Ascending aorta (tissue), 2 donors: ENCODE data around the gene TRMT11. TPM values are rescaled to one million over a fixed set of nuclear protein-coding genes. Genes with fewer than 3 reads are reported as not detected.

ENCODE experiments used
- DNase-seq, 2 donors: peaks; one replicate each; pipeline ENCODE4 v3.0.0-alpha.2; 2019; ENCODE audit warnings: low spot score in 2 of 2
- H3K27ac ChIP-seq, 2 donors: fragments of 200-600 bp; sonication (generic); one replicate each; pipeline ENCODE4 v1.5.1; 2016 to 2017; ENCODE audit warnings: mild to moderate bottlenecking in 1 of 2
- H3K27me3 ChIP-seq: fragments of 200-600 bp; sonication (generic); one replicate; pipeline ENCODE4 v1.5.1; 2017
- H3K36me3 ChIP-seq, 2 donors: fragments of 200-600 bp; sonication (generic); one replicate each; pipeline ENCODE4 v1.5.1; 2016
- H3K4me1 ChIP-seq, 2 donors: fragments of 200-600 bp; sonication (generic); one replicate each; pipeline ENCODE4 v1.5.1; 2016 to 2017; ENCODE audit warnings: mild to moderate bottlenecking in 1 of 2
- H3K4me3 ChIP-seq, 2 donors: fragments of 200-600 bp; sonication (generic); one replicate each; pipeline ENCODE4 v1.5.1; 2016 to 2017; ENCODE audit warnings: mild to moderate bottlenecking in 1 of 2
- H3K9me3 ChIP-seq, 2 donors: fragments of 200-600 bp; sonication (generic); one replicate each; pipeline ENCODE4 v1.5.1; 2016
- CTCF ChIP-seq, 3 experiments: fragments of 200-600 bp in 2 of 3; fragments of 450-650 bp in 1 of 3; sonication (generic) in 2 of 3; IDR thresholded peaks; one replicate each; pipeline ENCODE4 v1.5.1; 2016 to 2019; ENCODE audit warnings: antibody characterized with exemption in 3 of 3, mild to moderate bottlenecking in 1 of 3, moderate library complexity in 1 of 3
- intact Hi-C: fragments of 100-400 bp; cut with DNase I; formaldehyde crosslinking; loops from one replicate; pipeline ENCODE4 v1.15.1; 2023
- total RNA-seq: library from RNA; depleted of rRNA; stranded (reverse); fragments of >200 nt; gene quantifications from one replicate; pipeline ENCODE4 v1.1.0, GENCODE V29; 2016

Gene TRMT11
- total RNA-seq, 1 donor from 2014 or later, result 44.6 TPM

GRCh38 chr6:126064748-126065401 lies 78.5 kb downstream of the TRMT11 start:
- Histone ChIP-seq H3K4me1 (peaks cover 0 to 3% of the 10 kb centered on the region in 2 donors), H3K27ac (no peak overlapping the region), H3K36me3 (no peaks in the 10 kb centered on the region), H3K4me3 (no peak overlapping the region), H3K9me3 (no peaks in the 10 kb centered on the region), H3K27me3 (no peaks in the 10 kb centered on the region)
- no peak for TF ChIP-seq CTCF (IDR thresholded peaks at IDR 0.05)
- intact Hi-C loops, result no loop called here
- DNase-seq, result no peak

- no peaks in the 10 kb centered on the region for H3K36me3 ChIP-seq
- no peak overlapping the region for H3K27ac ChIP-seq
- intact Hi-C loops, result no loop called here
- H3K4me1 ChIP-seq, result no peaks in the 10 kb centered on the region
- H3K4me3 ChIP-seq, result no peak overlapping the region
- no peak for TF ChIP-seq CTCF (IDR thresholded peaks at IDR 0.05)
- DNase-seq, result no peak
- no peaks in the 10 kb centered on the region for H3K9me3 ChIP-seq
- H3K27me3 ChIP-seq, result no peaks in the 10 kb centered on the region
Observed at GRCh38 chr6:126066053-126067048, 80.0 kb downstream of the TRMT11 start.

- no peaks in the 10 kb centered on the region for H3K27me3 ChIP-seq
- no peak overlapping the region for H3K27ac ChIP-seq
- intact Hi-C loops, result no loop called here
- no peak for DNase-seq
- TF ChIP-seq CTCF (IDR thresholded peaks at IDR 0.05), result no peak
- H3K9me3 ChIP-seq, result no peaks in the 10 kb centered on the region
- H3K36me3 ChIP-seq, result no peaks in the 10 kb centered on the region
- H3K4me1 ChIP-seq, result no peaks in the 10 kb centered on the region
- H3K4me3 ChIP-seq, result no peak overlapping the region
Observed at GRCh38 chr6:126067073-126067472, 80.7 kb downstream of the TRMT11 start.

- no peaks in the 10 kb centered on the region for H3K9me3 ChIP-seq
- no peaks in the 10 kb centered on the region for H3K4me1 ChIP-seq
- no peak overlapping the region for H3K4me3 ChIP-seq
- no peaks in the 10 kb centered on the region for H3K36me3 ChIP-seq
- H3K27me3 ChIP-seq, result no peaks in the 10 kb centered on the region
- no peak for TF ChIP-seq CTCF (IDR thresholded peaks at IDR 0.05)
- no peak for DNase-seq
- no peak overlapping the region for H3K27ac ChIP-seq
- intact Hi-C loops, result no loop called here
Observed at GRCh38 chr6:126069449-126069848, 83.1 kb downstream of the TRMT11 start.

GRCh38 chr6:126071000-126071647 lies 84.8 kb downstream of the TRMT11 start:
- intact Hi-C loops, result no loop called here
- no peaks in the 10 kb centered on the region for H3K9me3 ChIP-seq
- H3K27me3 ChIP-seq, result no peaks in the 10 kb centered on the region
- no peak for TF ChIP-seq CTCF (IDR thresholded peaks at IDR 0.05)
- no peaks in the 10 kb centered on the region for H3K36me3 ChIP-seq
- H3K27ac ChIP-seq, result no peak overlapping the region
- no peak overlapping the region for H3K4me3 ChIP-seq
- no peaks in the 10 kb centered on the region for H3K4me1 ChIP-seq
- no peak for DNase-seq
